HG02973 (cell line): ENCODE data around the gene LRP8.

Source experiments
- ATAC-seq: cut with Tn5 transposase; IDR thresholded peaks from one replicate; pipeline ENCODE4 v1.9.1; 2021; ENCODE audit warnings: moderate library complexity; ENCODE audit not compliant: unreplicated experiment

LRP8 gene

GRCh38 chr1:53361541-53361961, 33.7 kb upstream of the LRP8 start:
- ATAC-seq: no peak

- no peak for ATAC-seq
These were observed 32.0 kb upstream of the LRP8 start for GRCh38 chr1:53359934-53360276.

- no peak for ATAC-seq
These were observed 31.5 kb upstream of the LRP8 start for GRCh38 chr1:53359225-53359933.

- no peak for ATAC-seq
These were observed 28.8 kb upstream of the LRP8 start for GRCh38 chr1:53356637-53357036.

- ATAC-seq: no peak
These were observed 26.2 kb upstream of the LRP8 start for GRCh38 chr1:53354119-53354518.

GRCh38 chr1:53352561-53352960, 24.7 kb upstream of the LRP8 start:
- no peak for ATAC-seq

GRCh38 chr1:53350853-53351767, 23.2 kb upstream of the LRP8 start:
- no peak for ATAC-seq

GRCh38 chr1:53349968-53350852, 22.3 kb upstream of the LRP8 start:
- no peak for ATAC-seq

- ATAC-seq: no peak
These were observed 21.5 kb upstream of the LRP8 start for GRCh38 chr1:53349369-53349835.

GRCh38 chr1:53348486-53349368, 20.9 kb upstream of the LRP8 start:
- ATAC-seq: no peak

GRCh38 chr1:53346814-53347176, 18.9 kb upstream of the LRP8 start:
- ATAC-seq: no peak

GRCh38 chr1:53345996-53346813, 18.3 kb upstream of the LRP8 start:
- ATAC-seq: no peak

GRCh38 chr1:53344921-53345838, 17.3 kb upstream of the LRP8 start:
- ATAC-seq: peak; percentile 87

GRCh38 chr1:53343831-53344668, 16.2 kb upstream of the LRP8 start:
- no peak for ATAC-seq

- no peak for ATAC-seq
These were observed 15.0 kb upstream of the LRP8 start for GRCh38 chr1:53342735-53343470.

GRCh38 chr1:53341961-53342707, 14.3 kb upstream of the LRP8 start:
- ATAC-seq: no peak
